HG02973 (cell line): ENCODE data around the gene B4GALNT3.
"Not testable (repeated sequence)": the region's sequence is repeated elsewhere in the genome, so short reads cannot be mapped to it uniquely, and the experiment has no call there.

Experiments
- ATAC-seq: cut with Tn5 transposase; IDR thresholded peaks from one replicate; pipeline ENCODE4 v1.9.1; 2021; ENCODE audit warnings: moderate library complexity; ENCODE audit not compliant: unreplicated experiment

The B4GALNT3 gene

GRCh38 chr12:573232-573631, 113.5 kb downstream of the B4GALNT3 start:
- ATAC-seq = no peak

- ATAC-seq = no peak
These were observed 114.9 kb downstream of the B4GALNT3 start for GRCh38 chr12:574475-575128.

- no peak for ATAC-seq
These were observed 115.4 kb downstream of the B4GALNT3 start for GRCh38 chr12:575129-575502.

- ATAC-seq = peak; percentile 66
These were observed 116.3 kb downstream of the B4GALNT3 start for GRCh38 chr12:575948-576614.

- ATAC-seq = no peak
These were observed 116.9 kb downstream of the B4GALNT3 start for GRCh38 chr12:576615-577110.

GRCh38 chr12:577994-578747, 118.4 kb downstream of the B4GALNT3 start:
- not testable (repeated sequence) for ATAC-seq

GRCh38 chr12:578748-579419, 119.1 kb downstream of the B4GALNT3 start:
- no peak for ATAC-seq

GRCh38 chr12:579420-580110, 119.8 kb downstream of the B4GALNT3 start:
- ATAC-seq = no peak

GRCh38 chr12:580813-581212, 121.1 kb downstream of the B4GALNT3 start:
- no peak for ATAC-seq

GRCh38 chr12:581321-581720, 121.6 kb downstream of the B4GALNT3 start:
- ATAC-seq = no peak

GRCh38 chr12:581746-582145, 122.0 kb downstream of the B4GALNT3 start:
- no peak for ATAC-seq

GRCh38 chr12:583251-583869, 123.6 kb downstream of the B4GALNT3 start:
- no peak for ATAC-seq

GRCh38 chr12:585062-586061, 125.6 kb downstream of the B4GALNT3 start:
- ATAC-seq = no peak

GRCh38 chr12:586318-587071, 126.8 kb downstream of the B4GALNT3 start:
- no peak for ATAC-seq

GRCh38 chr12:587132-588023, 127.6 kb downstream of the B4GALNT3 start:
- ATAC-seq = no peak

- ATAC-seq = no peak
These were observed 128.2 kb downstream of the B4GALNT3 start for GRCh38 chr12:588024-588322.

GRCh38 chr12:588646-589045, 128.9 kb downstream of the B4GALNT3 start:
- ATAC-seq = no peak
